MM.1S (cell line): ENCODE measurements around the gene SUN5.

Source experiments
- DNase-seq: peaks from one replicate; pipeline ENCODE4 v3.0.0-alpha.2; 2015
- H2AFZ ChIP-seq: fragments of 300-600 bp; sonication (generic); 2 replicates; pipeline ENCODE4 v1.6.0; 2016; ENCODE audit warnings: antibody characterized with exemption, low read length
- H3F3A ChIP-seq: fragments of 300-600 bp; sonication (generic); 2 replicates; pipeline ENCODE4 v1.6.1; 2016; ENCODE audit warnings: mild to moderate bottlenecking, antibody characterized with exemption, low read length, moderate library complexity, mixed read lengths; ENCODE audit not compliant: insufficient read depth
- H3K27ac ChIP-seq: fragments of 300-600 bp; sonication (generic); 2 replicates; pipeline ENCODE4 v1.5.1; 2016; ENCODE audit warnings: mild to moderate bottlenecking, low read length
- H3K27me3 ChIP-seq: fragments of 300-600 bp; sonication (generic); replicated peaks from 2 replicates; pipeline ENCODE4 v1.6.0; 2016; ENCODE audit warnings: low read length; ENCODE audit not compliant: insufficient read depth
- H3K36me3 ChIP-seq: fragments of 300-600 bp; sonication (generic); replicated peaks from 2 replicates; pipeline ENCODE4 v1.6.1; 2016; ENCODE audit warnings: mild to moderate bottlenecking, low read length, mixed read lengths; ENCODE audit not compliant: insufficient read depth
- H3K4me1 ChIP-seq: fragments of 300-600 bp; sonication (generic); 2 replicates; pipeline ENCODE4 v1.6.1; 2016; ENCODE audit warnings: low read length, mixed read lengths
- H3K4me2 ChIP-seq: fragments of 300-600 bp; sonication (generic); 2 replicates; pipeline ENCODE4 v1.6.0; 2016; ENCODE audit warnings: low read depth, low read length
- H3K4me3 ChIP-seq: fragments of 300-600 bp; sonication (generic); 2 replicates; pipeline ENCODE4 v1.5.1; 2016; ENCODE audit warnings: low read length, mixed read lengths
- H3K79me2 ChIP-seq: fragments of 300-600 bp; sonication (generic); 2 replicates; pipeline ENCODE4 v1.6.1; 2016; ENCODE audit warnings: mixed run types, low read length, mixed read lengths
- H3K9ac ChIP-seq: fragments of 300-600 bp; sonication (generic); 2 replicates; pipeline ENCODE4 v1.6.1; 2016; ENCODE audit warnings: low read length, mixed read lengths
- H3K9me2 ChIP-seq: fragments of 300-600 bp; sonication (generic); replicated peaks from 2 replicates; pipeline ENCODE4 v1.6.1; 2016; ENCODE audit warnings: mild to moderate bottlenecking, low read length, mixed read lengths; ENCODE audit not compliant: insufficient read depth
- H3K9me3 ChIP-seq: fragments of 300-600 bp; sonication (generic); replicated peaks from 2 replicates; pipeline ENCODE4 v1.6.1; 2016; ENCODE audit warnings: mild to moderate bottlenecking, low read length, mixed read lengths; ENCODE audit not compliant: insufficient read depth
- H4K20me1 ChIP-seq: fragments of 300-600 bp; sonication (generic); 2 replicates; pipeline ENCODE4 v1.6.1; 2016; ENCODE audit warnings: mild to moderate bottlenecking, low read length, moderate library complexity, mixed read lengths; ENCODE audit not compliant: insufficient read depth
- CTCF ChIP-seq: fragments of 300-600 bp; sonication (generic); IDR thresholded peaks from 2 replicates; pipeline ENCODE4 v1.5.1; 2016; ENCODE audit warnings: antibody characterized with exemption, low read length, mixed read lengths
- EZH2 ChIP-seq: fragments of 300-600 bp; sonication (generic); optimal IDR thresholded peaks from 2 replicates; pipeline ENCODE3; 2017; ENCODE audit warnings: low read depth, mild to moderate bottlenecking, antibody characterized with exemption, low read length, mixed read lengths
- EZH2phosphoT487 ChIP-seq: fragments of 300-600 bp; sonication (generic); IDR thresholded peaks from 2 replicates; pipeline ENCODE4 v1.6.1; 2018; ENCODE audit warnings: antibody characterized with exemption, low read length

The SUN5 gene

DNA sequence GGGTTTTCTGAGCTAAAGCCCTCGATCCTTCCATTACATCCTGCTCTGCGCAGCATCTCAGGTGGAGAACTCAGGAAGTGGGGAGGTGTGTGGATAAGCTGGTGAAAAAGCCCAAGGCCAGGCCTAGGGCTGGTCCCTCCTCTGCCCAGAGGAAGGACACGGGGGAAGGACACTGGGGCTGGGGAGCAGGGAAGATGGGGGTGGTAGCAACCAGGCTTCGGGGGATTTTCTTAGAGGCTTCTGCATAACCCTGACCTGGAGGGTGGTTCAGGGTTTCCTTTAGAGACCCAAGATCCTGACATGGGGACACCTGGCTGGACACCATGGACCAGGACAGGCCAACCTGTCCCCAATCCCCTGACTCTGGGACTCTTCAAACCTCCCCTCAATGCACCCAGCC, 37.9 kb downstream of the SUN5 start:
- Histone ChIP-seq H3K9ac (no peak overlapping the region), H3F3A (no peaks in the 10 kb centered on the region), H3K27ac (no peak overlapping the region), H3K79me2 (no peaks in the 10 kb centered on the region), H3K9me3 (no peaks in the 10 kb centered on the region), H3K4me3 (no peak overlapping the region), H3K27me3 (0 out of 2 replicates have a peak, but pooled peaks cover 5% of the 10 kb centered on the region), H3K4me1 (peaks cover 4% of the 10 kb centered on the region), H4K20me1 (no peaks in the 10 kb centered on the region), H3K36me3 (no peaks in the 10 kb centered on the region), H2AFZ (no peak overlapping the region), H3K4me2 (no peak overlapping the region), H3K9me2 (no peaks in the 10 kb centered on the region)
- DNase-seq, result no peak
- TF ChIP-seq EZH2phosphoT487, result no peak
- TF ChIP-seq EZH2, result no peak
- no peak for TF ChIP-seq CTCF

GRCh38 chr20:32965581-32966373, 38.5 kb downstream of the SUN5 start:
- no peak for DNase-seq
- Histone ChIP-seq H3K9ac (no peak overlapping the region), H3K27ac (no peak overlapping the region), H2AFZ (no peak overlapping the region), H3K9me3 (no peaks in the 10 kb centered on the region), H3K9me2 (no peaks in the 10 kb centered on the region), H3K79me2 (no peaks in the 10 kb centered on the region), H3K4me3 (no peak overlapping the region), H3F3A (no peaks in the 10 kb centered on the region), H3K4me1 (no peaks in the 10 kb centered on the region), H3K27me3 (0 out of 2 replicates have a peak, but pooled peaks cover 5% of the 10 kb centered on the region), H4K20me1 (no peaks in the 10 kb centered on the region), H3K4me2 (no peak overlapping the region), H3K36me3 (no peaks in the 10 kb centered on the region)
- TF ChIP-seq EZH2, result no peak
- TF ChIP-seq EZH2phosphoT487, result no peak
- no peak for TF ChIP-seq CTCF

- Histone ChIP-seq H3K4me3 (no peak overlapping the region), H3K4me1 (no peaks in the 10 kb centered on the region), H3K27me3 (0 out of 2 replicates have a peak, but pooled peaks cover 5% of the 10 kb centered on the region), H3K79me2 (no peaks in the 10 kb centered on the region), H3K9ac (no peak overlapping the region), H3K27ac (no peak overlapping the region), H3K36me3 (no peaks in the 10 kb centered on the region), H4K20me1 (no peaks in the 10 kb centered on the region), H3K9me3 (no peaks in the 10 kb centered on the region), H2AFZ (no peak overlapping the region), H3K9me2 (no peaks in the 10 kb centered on the region), H3F3A (no peaks in the 10 kb centered on the region), H3K4me2 (no peak overlapping the region)
- no peak for DNase-seq
- TF ChIP-seq CTCF (no peak), EZH2phosphoT487 (no peak), EZH2 (no peak)
These were observed 39.1 kb downstream of the SUN5 start for GRCh38 chr20:32965115-32965514.
